T-cell (primary cell): ENCODE results near the gene SMARCC1. TPM values are rescaled to one million over a fixed set of nuclear protein-coding genes. Genes with fewer than 3 reads are reported as not detected.

Experiments
- ATAC-seq, 4 experiments: fragments of 200-7000 bp in 3 of 4; fragments of 150-1000 bp in 1 of 4; cut with Tn5 transposase; replicated peaks in 1 of 4; 1 replicate in 3 of 4; 2 replicates in 1 of 4; pipeline ENCODE4 v1.10.0; 2021; ENCODE audit warnings: moderate library complexity in 3 of 4, mild to moderate bottlenecking in 2 of 4, moderate number of reproducible peaks in 1 of 4
- CTCF ChIA-PET, 2 donors: fragments of 300-600 bp; sonication (Branson Sonifier 250); formaldehyde crosslinking; loops; one replicate each; lab custom pipeline; 2022; ENCODE audit warnings: antibody characterized with exemption in 2 of 2; lab: Charles Lee
- POLR2A ChIA-PET, 2 donors: fragments of 300-600 bp; sonication (Branson Sonifier 250); formaldehyde crosslinking; loops; one replicate each; lab custom pipeline; 2022; ENCODE audit warnings: antibody characterized with exemption in 2 of 2; lab: Charles Lee
- DNase-seq, 35 experiments: peaks; one replicate each; pipeline versions ENCODE4 v3.0.0 to v3.0.0-alpha.2; 2013 to 2023
- H3K27ac ChIP-seq: one replicate; pipeline ENCODE4 v1.5.1; 2013; ENCODE audit warnings: low read length
- H3K27me3 ChIP-seq, 2 experiments: replicated peaks in 1 of 2; 1 replicate in 1 of 2; 2 replicates in 1 of 2; pipeline versions ENCODE4 v1.6.1 to v1.7.0; 2013; ENCODE audit warnings: low read length in 1 of 2, mixed read lengths in 1 of 2; ENCODE audit not compliant: control insufficient read depth in 2 of 2, insufficient read depth in 2 of 2; ENCODE audit errors: extremely low read depth in 1 of 2
- H3K36me3 ChIP-seq, 2 donors: 1 replicate in 1 of 2; 2 replicates in 1 of 2; pipeline versions ENCODE4 v1.6.1 to v1.7.0; 2013; ENCODE audit warnings: low read length in 1 of 2; ENCODE audit not compliant: control insufficient read depth in 2 of 2, insufficient read depth in 1 of 2; ENCODE audit errors: extremely low read depth in 1 of 2
- H3K4me1 ChIP-seq, 2 experiments: 1 replicate in 1 of 2; 2 replicates in 1 of 2; pipeline versions ENCODE4 v1.6.1 to v1.7.0; 2013; ENCODE audit warnings: low read length in 2 of 2, mixed read lengths in 1 of 2; ENCODE audit not compliant: insufficient read depth in 2 of 2, control insufficient read depth in 1 of 2; ENCODE audit errors: extremely low read depth in 1 of 2
- H3K4me3 ChIP-seq, 2 donors: 1 replicate in 1 of 2; 2 replicates in 1 of 2; pipeline versions ENCODE4 v1.5.1 to v1.7.0; 2013; ENCODE audit warnings: mild to moderate bottlenecking in 2 of 2, low read length in 1 of 2, moderate library complexity in 1 of 2; ENCODE audit not compliant: control insufficient read depth in 1 of 2; ENCODE audit errors: extremely low read depth in 1 of 2
- H3K9me3 ChIP-seq: 2 replicates; pipeline ENCODE4 v1.7.0; 2013
- H3K27ac Mint-ChIP-seq, 2 donors: one replicate each; pipeline ENCODE4 v1.8.0; 2020 to 2021; ENCODE audit warnings: mild to moderate bottlenecking in 2 of 2, mixed read lengths in 2 of 2
- H3K27me3 Mint-ChIP-seq, 2 donors: one replicate each; pipeline ENCODE4 v1.8.0; 2021 to 2022; ENCODE audit warnings: mixed read lengths in 2 of 2
- H3K36me3 Mint-ChIP-seq: one replicate; pipeline ENCODE4 v1.8.0; 2021; ENCODE audit warnings: mixed read lengths
- H3K4me1 Mint-ChIP-seq, 3 donors: one replicate each; pipeline ENCODE4 v1.8.0; 2020 to 2022; ENCODE audit warnings: mixed read lengths in 3 of 3, mild to moderate bottlenecking in 1 of 3
- H3K4me3 Mint-ChIP-seq, 3 donors: one replicate each; pipeline ENCODE4 v1.8.0; 2020 to 2022; ENCODE audit warnings: mild to moderate bottlenecking in 3 of 3, mixed read lengths in 3 of 3, moderate library complexity in 3 of 3
- H3K9me3 Mint-ChIP-seq, 3 donors: one replicate each; pipeline ENCODE4 v1.8.0; 2020 to 2022; ENCODE audit warnings: mixed read lengths in 3 of 3
- WGBS: methylation state at CpG from one replicate; pipeline ENCODE4 v1.1.5; 2013; ENCODE audit warnings: missing lambda C conversion rate; ENCODE audit not compliant: insufficient coverage; 5-methylcytosine and 5-hydroxymethylcytosine counted together
- total RNA-seq, 35 experiments: library from RNA in 6 of 35; stranded (reverse) in 6 of 35; fragments of 120-200 nt in 1 of 35; gene quantifications; one replicate each; pipeline versions ENCODE4 v1.2.1 to v1.2.4 and lab custom pipeline; 2013 to 2026

Gene SMARCC1
- total RNA-seq, 5 donors from 2014 or later (not counting 1 experiment from before 2014, with no cell fraction given) = 88.9 to 99.3 (median 92.4) TPM

DNA sequence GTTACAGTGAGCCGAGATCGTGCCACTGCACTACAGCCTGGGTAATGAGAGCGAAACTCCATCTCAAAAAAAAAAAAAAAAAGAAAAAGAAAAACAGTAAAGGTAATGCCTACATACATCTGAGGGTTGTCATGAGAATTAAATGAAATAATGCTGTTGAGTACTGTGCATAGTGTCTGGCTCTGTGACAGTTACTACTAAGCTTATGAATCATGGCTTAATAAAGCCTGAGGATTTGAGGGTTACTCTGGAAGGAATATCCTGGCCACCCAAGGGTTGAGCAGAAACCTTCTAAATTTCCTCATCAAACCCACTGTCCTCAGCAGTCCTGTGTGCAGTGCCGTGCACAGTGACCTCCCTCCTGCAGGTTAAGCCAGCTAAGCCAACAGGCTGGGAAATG lies 241.4 kb downstream of the SMARCC1 start:
- ChIA-PET CTCF (no interaction called here), POLR2A (no interaction called here)
- Histone ChIP-seq H3K4me3 (no peak overlapping the region), H3K27me3 (peaks cover 0 to 23% of the 10 kb centered on the region in 2 experiments), H3K4me1 (no peaks in the 10 kb centered on the region), H3K9me3 (no peaks in the 10 kb centered on the region), H3K27ac (no peak overlapping the region), H3K36me3 (no peaks in the 10 kb centered on the region)
- no peaks in the 10 kb centered on the region for H3K36me3 Mint-ChIP-seq
- H3K9me3 Mint-ChIP-seq = no peaks in the 10 kb centered on the region
- no peak for ATAC-seq
- no peak for DNase-seq
- WGBS = 100% methylated on average over 1 of the region's 4 CpGs
- H3K27me3 Mint-ChIP-seq = peaks cover 4 to 5% of the 10 kb centered on the region in 2 donors
- no peak overlapping the region for H3K4me3 Mint-ChIP-seq
- no peaks in the 10 kb centered on the region for H3K4me1 Mint-ChIP-seq
- no peak overlapping the region for H3K27ac Mint-ChIP-seq

DNA sequence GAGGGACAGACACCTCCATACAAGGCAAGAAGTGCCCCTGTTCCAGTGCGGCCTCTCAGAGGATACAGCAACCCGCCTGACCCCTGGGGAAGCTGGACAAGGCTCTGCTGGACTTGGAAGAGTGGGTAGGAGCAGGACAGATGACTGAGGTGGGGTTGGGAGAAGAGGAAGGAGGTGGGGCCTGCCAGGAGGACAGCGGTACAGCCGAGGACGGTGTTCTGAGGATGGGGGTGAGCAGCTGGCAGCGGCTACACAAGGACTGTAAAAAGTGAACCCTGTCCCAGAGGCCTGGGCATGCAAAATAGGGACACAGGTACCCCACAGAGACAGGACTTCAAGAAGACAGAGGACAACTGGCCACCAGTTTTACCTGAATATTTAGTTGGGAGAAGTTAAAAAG lies 244.7 kb downstream of the SMARCC1 start:
- H3K4me3 Mint-ChIP-seq = no peak overlapping the region
- no peaks in the 10 kb centered on the region for H3K9me3 Mint-ChIP-seq
- peaks cover 0 to 22% of the 10 kb centered on the region in 2 experiments for H3K27me3 ChIP-seq
- H3K36me3 Mint-ChIP-seq = no peaks in the 10 kb centered on the region
- H3K9me3 ChIP-seq = no peaks in the 10 kb centered on the region
- no peaks in the 10 kb centered on the region for H3K36me3 ChIP-seq
- peaks cover 4 to 10% of the 10 kb centered on the region in 2 donors for H3K27me3 Mint-ChIP-seq
- H3K4me3 ChIP-seq = no peak overlapping the region
- ChIA-PET POLR2A (no interaction called here), CTCF (no interaction called here)
- no peak for ATAC-seq
- no peaks in the 10 kb centered on the region for H3K4me1 ChIP-seq
- DNase-seq = no peak
- H3K27ac ChIP-seq = no peak overlapping the region
- 93% methylated on average over 3 of the region's 6 CpGs for WGBS
- H3K4me1 Mint-ChIP-seq = no peaks in the 10 kb centered on the region
- no peak overlapping the region for H3K27ac Mint-ChIP-seq

DNA sequence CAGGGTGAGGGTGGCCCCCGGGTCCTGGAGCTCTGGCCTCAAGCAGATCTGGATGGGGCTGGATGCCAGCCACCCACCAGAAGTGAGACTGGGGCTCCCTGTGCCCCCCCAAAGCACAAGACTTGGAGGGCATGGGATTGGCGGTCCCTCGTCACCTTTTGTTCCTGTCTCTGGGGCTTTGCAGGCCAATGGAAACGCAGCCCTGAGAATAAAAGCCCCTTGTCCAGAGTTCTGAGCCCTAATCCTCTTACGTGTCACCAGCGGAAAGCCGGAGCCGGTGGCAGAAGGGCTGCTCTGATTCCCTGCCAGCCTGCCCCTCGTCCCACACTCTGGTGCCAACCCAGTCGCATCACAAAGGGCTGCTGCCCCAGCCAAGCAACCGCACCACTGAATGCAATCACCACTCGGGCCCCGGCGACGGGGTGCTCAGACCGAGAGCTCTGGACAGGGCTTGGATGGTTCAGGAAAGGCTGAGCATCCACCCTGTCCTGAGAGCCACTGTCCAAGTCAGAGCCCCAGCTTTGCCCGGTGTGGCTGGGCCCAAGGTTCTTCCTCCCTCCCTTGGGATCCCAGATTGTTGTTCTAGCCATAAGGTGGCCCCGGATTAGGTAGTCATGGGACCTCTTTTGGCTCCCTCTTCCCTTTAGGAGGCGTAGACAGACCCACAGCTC lies 245.3 kb downstream of the SMARCC1 start:
- H3K27me3 Mint-ChIP-seq = peaks cover 4 to 10% of the 10 kb centered on the region in 2 donors
- H3K9me3 ChIP-seq = no peaks in the 10 kb centered on the region
- H3K4me1 ChIP-seq = no peaks in the 10 kb centered on the region
- H3K36me3 ChIP-seq = no peaks in the 10 kb centered on the region
- no peak overlapping the region for H3K4me3 ChIP-seq
- CTCF ChIA-PET = no interaction called here
- no peak overlapping the region for H3K4me3 Mint-ChIP-seq
- POLR2A ChIA-PET = no interaction called here
- H3K36me3 Mint-ChIP-seq = no peaks in the 10 kb centered on the region
- WGBS = 94% methylated on average over 13 of the region's 19 CpGs
- DNase-seq (no peak), ATAC-seq (no peak)
- H3K27ac ChIP-seq = no peak overlapping the region
- peaks cover 0 to 22% of the 10 kb centered on the region in 2 experiments for H3K27me3 ChIP-seq
- H3K9me3 Mint-ChIP-seq = no peaks in the 10 kb centered on the region
- no peak overlapping the region for H3K27ac Mint-ChIP-seq
- H3K4me1 Mint-ChIP-seq = no peaks in the 10 kb centered on the region

Other genes starting within 250 kb of the SMARCC1 start
- under 1 TPM; 0.12 to 0.75 (median 0.36) TPM for gene CSPG5, start 203.0 kb downstream of the SMARCC1 start, total RNA-seq
- gene DHX30, start 21.2 kb upstream of the SMARCC1 start, total RNA-seq = 100 to 1,000 TPM in 1 of 5 donors, 10 to 100 TPM in 4; 69.3 to 101 (median 97.5) TPM
- gene MAP4, start 234.5 kb upstream of the SMARCC1 start, total RNA-seq = 10 to 100 TPM; 60.7 to 85.1 (median 76.7) TPM